Choroid plexus epithelial cell (primary cell): ENCODE results near the gene RALGDS.
"Not testable (repeated sequence)": the region's sequence is repeated elsewhere in the genome, so short reads cannot be mapped to it uniquely, and the experiment has no call there.

Experiments used
- DNase-seq: peaks from one replicate; pipeline ENCODE4 v3.0.0-alpha.2; 2010; ENCODE audit warnings: low read depth
- H3K4me3 ChIP-seq: 2 replicates; pipeline ENCODE4 v1.5.1; 2011; ENCODE audit warnings: low read depth, mild to moderate bottlenecking, control low read depth, low read length, moderate library complexity
- CTCF ChIP-seq: conservative IDR thresholded peaks from 2 replicates; pipeline ENCODE4 v1.5.1; 2011; ENCODE audit warnings: low read depth, mild to moderate bottlenecking, control low read depth, inconsistent platforms, low read length, moderate library complexity

The RALGDS gene

GRCh38 chr9:133071484-133072150 lies 49.4 kb downstream of the RALGDS start:
- H3K4me3 ChIP-seq: no peak overlapping the region
- DNase-seq: no peak
- no peak for TF ChIP-seq CTCF

- not testable (repeated sequence) for H3K4me3 ChIP-seq, DNase-seq
Observed at GRCh38 chr9:133070985-133071384, 50.1 kb downstream of the RALGDS start.

DNA sequence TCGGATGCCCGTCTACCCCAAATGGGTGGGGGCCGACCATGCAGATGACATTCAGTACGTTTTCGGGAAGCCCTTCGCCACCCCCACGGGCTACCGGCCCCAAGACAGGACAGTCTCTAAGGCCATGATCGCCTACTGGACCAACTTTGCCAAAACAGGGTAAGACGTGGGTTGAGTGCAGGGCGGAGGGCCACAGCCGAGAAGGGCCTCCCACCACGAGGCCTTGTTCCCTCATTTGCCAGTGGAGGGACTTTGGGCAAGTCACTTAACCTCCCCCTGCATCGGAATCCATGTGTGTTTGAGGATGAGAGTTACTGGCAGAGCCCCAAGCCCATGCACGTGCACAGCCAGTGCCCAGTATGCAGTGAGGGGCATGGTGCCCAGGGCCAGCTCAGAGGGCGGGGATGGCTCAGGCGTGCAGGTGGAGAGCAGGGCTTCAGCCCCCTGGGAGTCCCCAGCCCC lies 50.5 kb downstream of the RALGDS start:
- H3K4me3 ChIP-seq, DNase-seq: not testable (repeated sequence)

DNA sequence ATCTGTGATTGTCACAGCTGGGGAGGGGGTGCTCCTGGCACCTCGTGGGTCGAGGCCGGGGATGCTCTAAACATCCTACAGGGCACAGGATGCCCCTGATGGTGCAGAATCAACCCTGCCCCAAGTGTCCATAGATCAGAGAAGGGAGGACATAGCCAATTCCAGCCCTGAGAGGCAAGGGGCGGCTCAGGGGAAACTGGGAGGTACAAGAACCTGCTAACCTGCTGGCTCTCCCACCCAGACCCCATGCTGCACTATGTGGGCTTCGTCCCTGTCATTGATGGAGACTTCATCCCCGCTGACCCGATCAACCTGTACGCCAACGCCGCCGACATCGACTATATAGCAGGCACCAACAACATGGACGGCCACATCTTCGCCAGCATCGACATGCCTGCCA lies 52.6 kb downstream of the RALGDS start:
- DNase-seq, H3K4me3 ChIP-seq: not testable (repeated sequence)

GRCh38 chr9:133067813-133068212 lies 53.2 kb downstream of the RALGDS start:
- H3K4me3 ChIP-seq: no peak overlapping the region
- no peak for DNase-seq
- TF ChIP-seq CTCF: no peak

GRCh38 chr9:133067006-133067405 lies 54.0 kb downstream of the RALGDS start:
- DNase-seq: no peak
- H3K4me3 ChIP-seq: no peak overlapping the region
- TF ChIP-seq CTCF: no peak

DNA sequence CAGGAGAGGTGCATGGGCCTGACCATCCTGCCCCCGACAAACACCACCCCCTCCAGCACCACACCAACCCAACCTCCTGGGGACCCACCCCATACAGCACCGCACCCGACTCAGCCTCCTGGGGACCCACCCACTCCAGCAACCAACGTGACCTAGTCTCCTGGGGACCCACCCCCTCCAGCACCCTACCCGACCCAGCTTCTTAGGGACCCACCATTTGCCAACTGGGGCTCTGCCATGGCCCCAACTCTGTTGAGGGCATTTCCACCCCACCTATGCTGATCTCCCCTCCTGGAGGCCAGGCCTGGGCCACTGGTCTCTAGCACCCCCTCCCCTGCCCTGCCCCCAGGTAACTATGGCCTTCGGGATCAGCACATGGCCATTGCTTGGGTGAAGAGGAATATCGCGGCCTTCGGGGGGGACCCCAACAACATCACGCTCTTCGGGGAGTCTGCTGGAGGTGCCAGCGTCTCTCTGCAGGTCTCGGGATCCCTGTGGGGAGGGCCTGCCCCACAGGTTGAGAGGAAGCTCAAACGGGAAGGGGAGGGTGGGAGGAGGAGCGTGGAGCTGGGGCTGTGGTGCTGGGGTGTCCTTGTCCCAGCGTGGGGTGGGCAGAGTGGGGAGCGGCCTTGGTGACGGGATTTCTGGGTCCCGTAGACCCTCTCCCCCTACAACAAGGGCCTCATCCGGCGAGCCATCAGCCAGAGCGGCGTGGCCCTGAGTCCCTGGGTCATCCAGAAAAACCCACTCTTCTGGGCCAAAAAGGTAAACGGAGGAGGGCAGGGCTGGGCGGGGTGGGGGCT lies 54.7 kb downstream of the RALGDS start:
- no peak for DNase-seq
- TF ChIP-seq CTCF: no peak
- no peak overlapping the region for H3K4me3 ChIP-seq

DNA sequence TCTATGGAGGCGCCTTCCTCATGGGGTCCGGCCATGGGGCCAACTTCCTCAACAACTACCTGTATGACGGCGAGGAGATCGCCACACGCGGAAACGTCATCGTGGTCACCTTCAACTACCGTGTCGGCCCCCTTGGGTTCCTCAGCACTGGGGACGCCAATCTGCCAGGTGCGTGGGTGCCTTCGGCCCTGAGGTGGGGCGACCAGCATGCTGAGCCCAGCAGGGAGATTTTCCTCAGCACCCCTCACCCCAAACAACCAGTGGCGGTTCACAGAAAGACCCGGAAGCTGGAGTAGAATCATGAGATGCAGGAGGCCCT lies 56.0 kb downstream of the RALGDS start:
- no peak overlapping the region for H3K4me3 ChIP-seq
- no peak for DNase-seq
- no peak for TF ChIP-seq CTCF
